Activated CD4-positive, alpha-beta T cell treated with anti-CD3 and anti-CD28 coated beads, Interleukin-10, Interleukin-2, amounts not matched to agents 100 ng/mL and 50 ng/mL, durations not matched to agents 16 hours and 8 hours (primary cell): ENCODE results near the gene ARHGAP26.

Experiments used
- DNase-seq: peaks from one replicate; pipeline ENCODE4 v3.0.0-alpha.2; 2020

Gene ARHGAP26

DNA sequence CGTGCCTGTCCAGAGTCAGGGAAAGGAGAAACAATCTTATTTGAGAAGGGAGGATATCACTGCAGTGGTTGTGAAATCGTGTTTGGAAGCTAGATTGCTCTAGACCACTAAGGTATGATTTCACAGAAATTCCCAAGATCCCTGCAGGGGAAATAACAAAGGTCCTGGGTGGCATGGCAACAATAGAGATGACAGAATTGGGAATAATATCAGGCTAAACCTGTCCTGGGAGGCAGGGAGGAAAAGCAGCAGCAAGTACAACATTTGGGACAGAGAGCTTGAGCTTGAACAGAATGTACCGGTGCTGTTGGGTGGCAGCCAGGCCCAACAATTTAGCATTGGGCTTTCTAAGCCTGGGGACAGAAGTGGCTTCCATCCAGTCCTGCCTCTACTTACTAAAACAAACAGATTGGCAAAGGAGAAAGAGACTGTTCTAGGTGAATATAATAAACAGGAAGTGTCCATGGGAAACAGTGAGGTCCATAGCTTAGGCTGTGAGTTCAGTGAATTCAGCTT, 17.0 kb upstream of the ARHGAP26 start:
- no peak for DNase-seq

GRCh38 chr5:142754031-142754430, 16.1 kb upstream of the ARHGAP26 start:
- DNase-seq, result no peak

GRCh38 chr5:142756576-142756975, 13.6 kb upstream of the ARHGAP26 start:
- DNase-seq, result no peak

DNA sequence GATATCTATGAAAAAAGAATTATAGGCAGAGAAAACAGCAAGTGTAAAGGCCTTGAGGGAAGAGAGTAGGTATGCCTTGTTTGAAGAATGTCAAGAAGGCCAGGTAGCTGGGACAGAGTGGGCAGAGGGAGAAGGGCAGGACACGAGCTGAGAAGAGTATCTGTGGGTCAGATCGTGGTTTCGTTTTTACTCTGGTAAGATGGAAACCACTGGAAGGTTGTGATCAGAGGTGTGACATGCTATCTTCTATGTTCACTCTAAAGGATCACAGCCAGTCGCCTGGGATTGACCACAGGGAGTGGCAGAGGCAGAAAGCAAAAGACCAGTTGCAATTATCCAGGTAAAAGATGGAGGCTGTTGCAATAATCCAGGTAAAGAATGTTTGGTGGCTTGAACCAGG, 12.6 kb upstream of the ARHGAP26 start:
- DNase-seq, result no peak

DNA sequence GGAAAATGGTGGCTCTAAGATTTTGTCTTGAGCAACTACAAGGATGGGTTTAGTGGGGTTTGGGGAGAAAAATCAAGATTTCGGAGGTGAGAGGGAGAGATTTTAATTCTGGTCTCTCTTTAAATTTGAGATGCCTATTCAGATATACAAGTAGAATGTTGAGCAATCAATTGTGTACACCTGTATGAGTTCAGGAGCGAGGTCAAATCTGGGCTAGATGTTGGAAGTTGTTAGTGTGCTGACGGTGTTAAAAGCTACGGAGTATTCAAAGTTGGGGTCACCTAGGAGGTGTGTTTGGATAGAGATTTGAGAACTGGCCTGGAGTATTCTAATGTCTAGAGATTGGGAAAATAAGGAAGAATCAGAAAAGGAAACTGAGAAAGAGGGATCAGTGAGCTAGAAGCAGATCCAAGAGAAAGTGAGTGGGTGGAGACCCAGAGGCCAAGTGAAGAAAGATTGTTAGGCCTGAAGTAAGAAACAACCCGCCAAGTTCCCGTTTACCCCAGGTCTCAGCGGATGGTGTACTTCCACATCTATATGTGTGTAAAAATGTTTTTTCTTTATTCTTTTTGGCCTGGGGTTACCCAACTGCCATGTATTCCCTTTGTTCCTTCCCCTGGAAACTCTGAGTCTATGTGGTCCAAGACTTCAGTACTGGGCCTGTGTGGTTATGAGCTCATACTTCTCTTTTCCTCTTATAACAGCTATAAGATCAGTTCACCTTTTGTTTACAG, 11.9 kb upstream of the ARHGAP26 start:
- DNase-seq, result no peak

- no peak for DNase-seq
Measured at GRCh38 chr5:142758796-142759145, 11.4 kb upstream of the ARHGAP26 start.

GRCh38 chr5:142763701-142764100, 6.5 kb upstream of the ARHGAP26 start:
- DNase-seq, result no peak

DNA sequence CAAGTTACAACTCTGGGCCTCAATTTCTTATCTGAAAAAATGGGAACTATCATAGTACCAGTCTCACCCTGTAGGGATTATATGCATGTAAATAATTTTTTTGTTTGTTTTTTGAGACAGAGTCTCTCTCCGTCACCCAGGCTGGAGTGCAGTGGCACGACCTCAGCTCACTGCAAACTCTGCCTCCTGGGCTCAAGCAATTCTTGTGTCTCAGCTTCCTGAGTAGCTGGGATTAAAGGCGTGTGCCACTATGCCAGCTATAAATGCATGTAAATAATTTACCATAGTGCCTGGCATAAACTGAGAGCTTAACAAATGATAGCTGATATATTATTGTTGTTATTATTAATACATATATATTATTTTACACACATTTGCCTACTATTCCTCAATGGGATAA, 3.0 kb upstream of the ARHGAP26 start:
- no peak for DNase-seq

GRCh38 chr5:142767911-142768310, 2.3 kb upstream of the ARHGAP26 start:
- no peak for DNase-seq

GRCh38 chr5:142769251-142769792, 855 bp upstream of the ARHGAP26 start:
- DNase-seq, result peak; percentile 73

GRCh38 chr5:142770650-142771609, 753 bp downstream of the ARHGAP26 start:
- DNase-seq, result peak; percentile 75

DNA sequence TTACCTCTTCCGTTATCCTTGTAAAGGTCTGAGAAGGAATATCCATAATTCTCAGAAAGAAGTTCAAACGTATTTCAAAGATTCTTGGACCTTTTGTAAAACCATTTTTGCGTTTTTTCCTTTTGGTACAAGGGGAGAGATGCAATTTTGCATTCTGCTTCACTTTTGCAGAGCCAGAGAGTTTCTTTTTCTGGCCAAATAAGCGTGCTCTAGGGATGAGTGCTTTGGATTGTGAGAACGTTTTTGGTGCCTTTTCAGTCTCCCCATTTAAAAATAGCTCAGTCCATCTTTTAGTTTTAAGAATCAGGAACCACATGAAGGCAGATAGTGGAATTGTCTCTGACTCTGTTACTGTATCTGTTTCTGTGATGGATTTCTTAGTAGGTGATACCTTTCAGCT, 1.5 kb downstream of the ARHGAP26 start:
- no peak for DNase-seq

DNA sequence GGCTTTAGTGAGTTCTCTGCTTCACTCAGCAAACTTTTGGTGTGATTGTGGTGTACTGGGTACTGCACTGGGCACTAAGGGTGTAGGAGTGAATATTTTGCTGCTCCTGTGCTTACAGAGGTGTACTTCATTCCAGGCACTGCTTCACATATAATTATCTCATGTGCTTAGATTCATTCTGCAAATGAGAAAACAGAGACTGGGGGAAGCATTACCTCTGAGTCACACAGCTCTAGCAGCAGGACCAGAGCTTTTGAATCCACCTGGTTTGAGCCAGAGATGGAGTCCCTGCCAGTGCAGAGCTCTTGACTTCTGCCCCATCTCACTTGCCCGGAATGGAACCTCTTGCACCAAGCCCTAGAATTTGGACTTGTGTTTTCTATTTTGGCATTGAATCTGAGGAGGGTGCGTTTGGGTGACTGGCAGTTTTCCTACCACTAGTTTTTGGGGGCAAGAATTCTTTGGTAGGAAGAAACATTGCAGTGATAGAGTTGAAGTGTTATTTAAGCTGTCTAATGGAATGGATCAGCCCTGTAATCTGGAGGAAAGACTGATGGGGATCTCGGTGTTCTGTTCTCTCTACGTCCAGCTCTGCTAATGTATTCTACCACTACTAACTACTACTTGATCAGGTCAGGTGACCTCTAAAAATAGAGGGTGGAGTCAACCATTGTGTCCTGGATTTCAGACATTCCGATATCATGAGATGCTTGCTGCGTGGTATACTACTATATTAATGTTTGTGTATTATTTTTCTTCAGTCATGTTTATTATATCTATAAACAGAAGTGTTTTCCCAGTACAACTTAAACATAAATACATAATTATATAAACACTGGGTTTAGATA, 2.5 kb downstream of the ARHGAP26 start:
- DNase-seq, result peak; percentile 56

DNA sequence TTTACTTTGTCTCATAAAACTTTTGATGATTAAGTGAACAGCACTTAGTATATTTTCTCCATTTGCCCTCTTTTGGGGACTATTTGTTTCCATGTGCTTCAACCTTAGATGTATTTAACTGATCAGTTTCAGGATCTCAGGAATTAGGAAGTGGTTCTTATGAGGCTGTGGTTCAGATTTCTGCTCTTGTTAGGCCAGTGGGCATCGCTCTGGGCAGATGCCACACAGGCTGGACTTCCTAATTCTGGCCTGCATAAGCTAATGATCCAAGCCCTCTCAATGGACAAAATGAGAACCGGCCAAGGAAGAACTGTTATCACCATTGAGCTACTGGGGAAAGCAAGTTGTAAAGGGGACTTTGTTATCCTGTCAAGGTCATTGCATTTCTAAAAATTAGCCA, 6.9 kb downstream of the ARHGAP26 start:
- DNase-seq, result no peak

DNA sequence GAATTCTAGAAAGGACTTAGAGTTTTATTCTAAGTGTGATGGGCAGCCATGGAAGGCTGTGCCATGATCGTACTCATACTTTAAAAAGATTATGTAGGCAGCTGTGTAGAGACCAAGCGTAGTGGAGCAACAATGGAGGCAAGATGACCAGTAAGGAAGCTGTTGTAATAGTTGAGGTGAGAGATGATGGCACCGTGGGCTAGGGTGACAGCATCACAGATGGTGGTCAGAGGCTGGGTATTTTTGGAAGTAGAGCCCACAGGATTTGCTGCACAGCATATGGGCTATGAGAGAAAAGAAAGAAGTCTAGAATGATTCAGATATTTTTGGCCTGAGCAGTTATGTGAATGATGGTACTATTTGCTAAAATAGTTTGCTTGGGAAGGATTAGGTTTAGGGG, 7.7 kb downstream of the ARHGAP26 start:
- DNase-seq, result no peak

GRCh38 chr5:142779163-142779840, 9.1 kb downstream of the ARHGAP26 start:
- no peak for DNase-seq

GRCh38 chr5:142780871-142781270, 10.7 kb downstream of the ARHGAP26 start:
- no peak for DNase-seq

DNA sequence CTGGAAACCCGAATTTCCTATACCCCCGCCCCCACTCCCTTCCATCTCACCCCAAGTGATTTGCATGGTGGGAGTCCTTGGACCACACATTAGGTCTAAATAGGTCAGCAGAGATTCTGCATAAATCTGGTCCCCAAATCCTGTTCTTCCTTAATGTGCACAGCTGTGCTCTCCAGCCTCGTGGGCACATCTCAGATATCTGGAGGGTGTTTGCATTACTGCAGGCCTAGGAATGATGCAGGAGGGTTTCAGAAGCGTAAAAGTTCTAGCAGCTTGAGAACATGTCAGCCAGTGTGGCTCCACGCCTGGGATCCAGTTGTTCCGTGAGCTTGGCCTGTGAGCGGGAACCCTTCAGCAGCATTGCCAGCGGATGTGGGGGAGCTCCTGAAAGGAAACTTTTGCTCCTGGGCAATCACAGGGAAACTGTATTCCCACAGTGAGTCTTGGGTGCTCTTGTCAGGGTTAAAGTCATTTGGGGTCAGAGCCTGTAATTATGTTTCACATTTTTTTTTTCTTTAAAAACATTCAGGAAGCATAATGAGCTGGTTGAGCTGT, 12.9 kb downstream of the ARHGAP26 start:
- DNase-seq, result no peak

- DNase-seq, result peak; percentile 97
Measured at GRCh38 chr5:142783601-142784341, 13.6 kb downstream of the ARHGAP26 start.

GRCh38 chr5:142784401-142784955, 14.3 kb downstream of the ARHGAP26 start:
- peak; percentile 55 for DNase-seq

DNA sequence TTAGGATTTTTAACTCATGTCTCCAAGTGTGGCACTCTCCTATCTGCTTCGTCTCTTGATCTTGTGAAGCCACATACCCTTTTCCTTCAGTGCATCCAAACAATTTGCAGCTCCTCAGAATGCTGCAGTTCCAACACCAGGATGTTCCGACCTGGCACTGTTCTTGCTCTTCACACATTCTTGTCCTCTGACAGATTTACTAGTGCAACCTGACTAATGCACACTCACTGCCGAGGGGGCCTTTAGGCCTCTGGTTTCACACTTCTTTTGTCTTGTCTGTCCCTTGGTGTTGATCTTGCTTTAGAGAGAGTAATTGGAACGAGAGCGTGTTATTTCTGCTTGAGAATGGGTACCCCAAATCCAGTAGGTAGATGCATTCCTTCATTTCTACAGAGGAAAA, 15.0 kb downstream of the ARHGAP26 start:
- no peak for DNase-seq
